ENCODE data around the gene TAF1C.

DNA sequence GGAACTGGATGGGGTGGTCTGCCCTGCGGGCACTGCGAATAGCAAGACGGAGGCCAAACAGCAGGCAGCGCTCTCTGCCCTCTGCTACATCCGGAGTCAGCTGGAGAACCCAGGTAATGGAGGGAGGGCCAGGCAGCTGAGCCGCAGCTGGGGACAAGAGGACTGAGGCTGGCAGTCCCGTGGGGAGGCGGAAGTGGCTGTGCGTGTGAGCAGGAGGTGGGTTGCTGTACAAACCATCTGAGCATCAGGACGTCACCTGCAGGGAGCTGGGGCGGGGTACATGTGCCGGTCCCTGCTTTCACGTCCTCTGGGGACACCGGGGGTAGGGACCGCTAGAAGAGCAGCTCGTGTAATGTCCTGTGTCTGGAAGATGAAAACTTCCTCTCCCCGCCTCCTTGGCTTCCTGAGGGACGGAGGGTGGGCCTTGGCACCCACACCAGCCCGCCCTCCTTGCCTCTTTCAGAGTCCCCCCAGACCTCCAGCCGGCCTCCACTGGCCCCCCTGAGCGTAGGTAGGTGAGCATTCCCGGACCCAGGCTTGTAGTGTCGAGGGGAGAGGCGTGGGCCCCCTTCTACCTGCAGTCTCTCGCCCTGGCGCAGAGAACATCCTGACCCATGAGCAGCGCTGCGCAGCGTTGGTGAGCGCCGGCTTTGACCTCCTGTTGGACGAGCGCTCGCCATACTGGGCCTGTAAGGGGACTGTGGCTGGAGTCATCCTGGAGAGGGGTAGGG lies 7.8 kb upstream of the TAF1C start:
- TF ChIP-seq NR3C1 (IDR thresholded peaks at IDR 0.05) (no peak), RFX5 (IDR thresholded peaks at IDR 0.05) (no peak), POLR2A (IDR thresholded peaks at IDR 0.05; ENCODE audit: low read length) (no peak), JUNB (IDR thresholded peaks at IDR 0.05) (no peak), FOXS1 (CRISPR knock-in tag; IDR thresholded peaks at IDR 0.05) (no peak), MYC (IDR thresholded peaks at IDR 0.05; ENCODE audit: borderline replicate concordance, low read length) (no peak), GATA3 (IDR thresholded peaks at IDR 0.05; ENCODE audit: borderline replicate concordance) (no peak)
- TF ChIP-seq, protein P1, sequence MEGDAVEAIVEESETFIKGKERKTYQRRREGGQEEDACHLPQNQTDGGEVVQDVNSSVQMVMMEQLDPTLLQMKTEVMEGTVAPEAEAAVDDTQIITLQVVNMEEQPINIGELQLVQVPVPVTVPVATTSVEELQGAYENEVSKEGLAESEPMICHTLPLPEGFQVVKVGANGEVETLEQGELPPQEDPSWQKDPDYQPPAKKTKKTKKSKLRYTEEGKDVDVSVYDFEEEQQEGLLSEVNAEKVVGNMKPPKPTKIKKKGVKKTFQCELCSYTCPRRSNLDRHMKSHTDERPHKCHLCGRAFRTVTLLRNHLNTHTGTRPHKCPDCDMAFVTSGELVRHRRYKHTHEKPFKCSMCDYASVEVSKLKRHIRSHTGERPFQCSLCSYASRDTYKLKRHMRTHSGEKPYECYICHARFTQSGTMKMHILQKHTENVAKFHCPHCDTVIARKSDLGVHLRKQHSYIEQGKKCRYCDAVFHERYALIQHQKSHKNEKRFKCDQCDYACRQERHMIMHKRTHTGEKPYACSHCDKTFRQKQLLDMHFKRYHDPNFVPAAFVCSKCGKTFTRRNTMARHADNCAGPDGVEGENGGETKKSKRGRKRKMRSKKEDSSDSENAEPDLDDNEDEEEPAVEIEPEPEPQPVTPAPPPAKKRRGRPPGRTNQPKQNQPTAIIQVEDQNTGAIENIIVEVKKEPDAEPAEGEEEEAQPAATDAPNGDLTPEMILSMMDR (IDR thresholded peaks at IDR 0.05): no peak
- TF ChIP-seq, protein P2, sequence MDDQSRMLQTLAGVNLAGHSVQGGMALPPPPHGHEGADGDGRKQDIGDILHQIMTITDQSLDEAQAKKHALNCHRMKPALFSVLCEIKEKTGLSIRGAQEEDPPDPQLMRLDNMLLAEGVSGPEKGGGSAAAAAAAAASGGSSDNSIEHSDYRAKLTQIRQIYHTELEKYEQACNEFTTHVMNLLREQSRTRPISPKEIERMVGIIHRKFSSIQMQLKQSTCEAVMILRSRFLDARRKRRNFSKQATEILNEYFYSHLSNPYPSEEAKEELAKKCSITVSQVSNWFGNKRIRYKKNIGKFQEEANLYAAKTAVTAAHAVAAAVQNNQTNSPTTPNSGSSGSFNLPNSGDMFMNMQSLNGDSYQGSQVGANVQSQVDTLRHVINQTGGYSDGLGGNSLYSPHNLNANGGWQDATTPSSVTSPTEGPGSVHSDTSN (IDR thresholded peaks at IDR 0.05): no peak
- TF ChIP-seq, protein P3, sequence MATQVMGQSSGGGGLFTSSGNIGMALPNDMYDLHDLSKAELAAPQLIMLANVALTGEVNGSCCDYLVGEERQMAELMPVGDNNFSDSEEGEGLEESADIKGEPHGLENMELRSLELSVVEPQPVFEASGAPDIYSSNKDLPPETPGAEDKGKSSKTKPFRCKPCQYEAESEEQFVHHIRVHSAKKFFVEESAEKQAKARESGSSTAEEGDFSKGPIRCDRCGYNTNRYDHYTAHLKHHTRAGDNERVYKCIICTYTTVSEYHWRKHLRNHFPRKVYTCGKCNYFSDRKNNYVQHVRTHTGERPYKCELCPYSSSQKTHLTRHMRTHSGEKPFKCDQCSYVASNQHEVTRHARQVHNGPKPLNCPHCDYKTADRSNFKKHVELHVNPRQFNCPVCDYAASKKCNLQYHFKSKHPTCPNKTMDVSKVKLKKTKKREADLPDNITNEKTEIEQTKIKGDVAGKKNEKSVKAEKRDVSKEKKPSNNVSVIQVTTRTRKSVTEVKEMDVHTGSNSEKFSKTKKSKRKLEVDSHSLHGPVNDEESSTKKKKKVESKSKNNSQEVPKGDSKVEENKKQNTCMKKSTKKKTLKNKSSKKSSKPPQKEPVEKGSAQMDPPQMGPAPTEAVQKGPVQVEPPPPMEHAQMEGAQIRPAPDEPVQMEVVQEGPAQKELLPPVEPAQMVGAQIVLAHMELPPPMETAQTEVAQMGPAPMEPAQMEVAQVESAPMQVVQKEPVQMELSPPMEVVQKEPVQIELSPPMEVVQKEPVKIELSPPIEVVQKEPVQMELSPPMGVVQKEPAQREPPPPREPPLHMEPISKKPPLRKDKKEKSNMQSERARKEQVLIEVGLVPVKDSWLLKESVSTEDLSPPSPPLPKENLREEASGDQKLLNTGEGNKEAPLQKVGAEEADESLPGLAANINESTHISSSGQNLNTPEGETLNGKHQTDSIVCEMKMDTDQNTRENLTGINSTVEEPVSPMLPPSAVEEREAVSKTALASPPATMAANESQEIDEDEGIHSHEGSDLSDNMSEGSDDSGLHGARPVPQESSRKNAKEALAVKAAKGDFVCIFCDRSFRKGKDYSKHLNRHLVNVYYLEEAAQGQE (IDR thresholded peaks at IDR 0.05): no peak
